NCI-H2196 (cell line): ENCODE results near the gene STAT5A.
"Not testable (repeated sequence)": the region's sequence is repeated elsewhere in the genome, so short reads cannot be mapped to it uniquely, and the experiment has no call there.

Experiments
- DNase-seq: peaks from one replicate; lab custom pipeline; 2025; ENCODE audit not compliant: unreplicated experiment; lab: John Stamatoyannopoulos, UW

The STAT5A gene

DNA sequence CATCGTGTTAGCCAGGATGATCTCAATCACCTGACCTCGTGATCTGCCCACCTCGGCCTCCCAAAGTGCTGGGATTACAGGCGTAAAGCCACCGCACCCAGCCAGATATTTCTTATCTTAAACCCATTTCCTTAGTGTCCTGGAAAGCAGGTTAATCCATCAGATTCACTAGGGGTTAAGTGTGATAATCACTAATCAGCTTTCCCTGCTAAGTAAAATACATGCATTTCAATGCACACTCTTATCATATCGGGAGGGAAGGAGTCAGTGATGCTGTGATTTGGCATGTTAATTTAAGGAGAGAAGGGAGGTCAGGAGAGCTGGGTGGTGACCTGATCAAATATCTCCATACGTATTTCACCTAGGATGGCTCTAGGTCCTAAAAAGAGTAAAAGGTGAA lies 70.8 kb downstream of the STAT5A start:
- no peak for DNase-seq

- DNase-seq = not testable (repeated sequence)
These were observed 72.1 kb downstream of the STAT5A start for GRCh38 chr17:42360388-42360787.
